ENCODE results near the gene AUTS2. TPM values are rescaled to one million over a fixed set of nuclear protein-coding genes. Genes with fewer than 3 reads are reported as not detected.
A peak's percentile ranks its signal among the peaks of the same experiment; 100 is the strongest.

Gene AUTS2
- total and polyA plus RNA-seq, 10 of the 15 experiments (the other 5 are each of a cell fraction or from before 2014, with no cell fraction given), result 6.4 to 55.6 (median 21.6) TPM

GRCh38 chr7:70456719-70457118 lies 858.4 kb downstream of the AUTS2 start:
- Histone ChIP-seq H4K20me1 (ENCODE audit: control insufficient read depth, insufficient read depth) (no peaks in the 10 kb centered on the region), H3K79me2 (ENCODE audit: control insufficient read depth, insufficient read depth, low read length) (no peaks in the 10 kb centered on the region), H3K4me2 (ENCODE audit: control insufficient read depth, insufficient read depth) (peak overlapping the region; percentile 38), H3K9me3 (replicated peaks; ENCODE audit: control insufficient read depth, insufficient read depth, low read length) (no peaks in the 10 kb centered on the region), H3K36me3 (ENCODE audit: control insufficient read depth in 2 of 2, insufficient read depth in 2 of 2, low read length in 1 of 2) (peaks cover 0 to 2% of the 10 kb centered on the region in 2 experiments; a peak in 2 of 4 replicates), H3K9ac (ENCODE audit: control insufficient read depth, insufficient read depth, low read length) (no peak overlapping the region), H3K27me3 (replicated peaks in 1 of 2; ENCODE audit: control insufficient read depth in 2 of 2, insufficient read depth in 2 of 2, low read length in 1 of 2) (no peaks in the 10 kb centered on the region), H3K27ac (ENCODE audit: control insufficient read depth, insufficient read depth) (no peak overlapping the region), H3K4me3 (no peak overlapping the region), H3K4me1 (ENCODE audit: control insufficient read depth, insufficient read depth, low read length) (peaks cover 10% of the 10 kb centered on the region), H2AFZ (ENCODE audit: control insufficient read depth, low read depth, low read length) (peak overlapping the region; percentile 59)
- FAIRE-seq, result no peak
- CTCF ChIA-PET, result no interaction called here
- 21% methylated on average over 4 of the region's 4 CpGs for WGBS (ENCODE audit: insufficient coverage, insufficient replicate concordance, low lambda C conversion rate, missing lambda C conversion rate)
- TF ChIP-seq SMARCA5 (IDR thresholded peaks at IDR 0.05) (no peak), TCF3 (IDR thresholded peaks at IDR 0.05; ENCODE audit: borderline replicate concordance, insufficient read depth, low read depth, low read length) (0 out of 2 replicates have a peak, but pooled peaks have one; percentile 10), CREB1 (IDR thresholded peaks at IDR 0.05; ENCODE audit: low read depth) (no peak), JUND (IDR thresholded peaks at IDR 0.05; ENCODE audit: low read depth, low read length) (no peak)
- ATAC-seq, result peak; percentile 49
- BruUV-seq (replicated peaks), result no TSS peak
- DNase-seq (ENCODE audit: low read depth, low spot score), result no peak
- SMC1A ChIA-PET (ENCODE audit: uncharacterized antibody, unreplicated experiment), result interaction anchor here (0.9 kb wide), 1 partner anchor 11 kb away, joined by 3 read pairs; no protein-coding TSS in a partner anchor
- POLR2A ChIA-PET, result no interaction called here
- RAD21 ChIA-PET (ENCODE audit: unreplicated experiment), result no interaction called here
- in situ Hi-C loops (cut with MboI) (no loop called here), intact Hi-C loops (cut with micrococcal nuclease; ENCODE audit: unreplicated experiment) (no loop called here)

DNA sequence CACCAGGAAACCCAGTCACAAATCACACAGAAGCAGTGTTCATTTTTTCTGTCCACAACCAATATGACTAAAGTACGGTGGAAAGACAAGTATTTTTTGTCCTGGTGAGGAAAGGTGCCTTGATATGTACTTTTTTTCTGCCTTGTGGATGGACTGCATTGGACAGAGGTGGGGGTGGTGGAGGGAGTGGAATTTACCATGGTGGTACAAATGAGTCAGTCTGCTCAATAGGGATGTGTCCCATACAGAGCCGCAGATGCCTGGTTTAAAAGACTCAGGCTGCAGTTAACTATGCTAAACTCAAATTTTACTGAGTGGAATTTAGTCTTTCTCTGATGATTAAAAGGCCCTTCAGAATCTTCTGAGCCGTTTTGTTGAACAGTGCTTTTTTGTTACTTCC lies 859.2 kb downstream of the AUTS2 start:
- no peaks in the 10 kb centered on the region for H4K20me1 ChIP-seq (ENCODE audit: control insufficient read depth, insufficient read depth)
- no peak for DNase-seq (ENCODE audit: low read depth, low spot score)
- in situ Hi-C loops (cut with MboI), result no loop called here
- WGBS (ENCODE audit: insufficient coverage, insufficient replicate concordance, low lambda C conversion rate, missing lambda C conversion rate), result 70% methylated on average over 3 of the region's 3 CpGs
- ChIA-PET SMC1A (ENCODE audit: uncharacterized antibody, unreplicated experiment) (no interaction called here), CTCF (interaction anchor here (1.2 kb wide), 1 partner anchor 11 kb away, joined by 3 read pairs; no protein-coding TSS in a partner anchor), RAD21 (ENCODE audit: unreplicated experiment) (no interaction called here), POLR2A (no interaction called here)
- H3K4me2 ChIP-seq (ENCODE audit: control insufficient read depth, insufficient read depth), result no peak overlapping the region
- no peak overlapping the region for H3K27ac ChIP-seq (ENCODE audit: control insufficient read depth, insufficient read depth)
- H3K79me2 ChIP-seq (ENCODE audit: control insufficient read depth, insufficient read depth, low read length), result no peaks in the 10 kb centered on the region
- no peaks in the 10 kb centered on the region for H3K9me3 ChIP-seq (replicated peaks; ENCODE audit: control insufficient read depth, insufficient read depth, low read length)
- no peak overlapping the region for H3K9ac ChIP-seq (ENCODE audit: control insufficient read depth, insufficient read depth, low read length)
- no peak for ATAC-seq
- intact Hi-C loops (cut with micrococcal nuclease; ENCODE audit: unreplicated experiment), result no loop called here
- no TSS peak for BruUV-seq (replicated peaks)
- H3K4me3 ChIP-seq, result no peak overlapping the region
- no peak overlapping the region for H2AFZ ChIP-seq (ENCODE audit: control insufficient read depth, low read depth, low read length)
- H3K4me1 ChIP-seq (ENCODE audit: control insufficient read depth, insufficient read depth, low read length), result peaks cover 10% of the 10 kb centered on the region
- no peaks in the 10 kb centered on the region for H3K27me3 ChIP-seq (replicated peaks in 1 of 2; ENCODE audit: control insufficient read depth in 2 of 2, insufficient read depth in 2 of 2, low read length in 1 of 2)
- H3K36me3 ChIP-seq (ENCODE audit: control insufficient read depth in 2 of 2, insufficient read depth in 2 of 2, low read length in 1 of 2), result peaks cover 0 to 2% of the 10 kb centered on the region in 2 experiments; a peak in 2 of 4 replicates
- FAIRE-seq, result no peak
- TF ChIP-seq HDAC2 (IDR thresholded peaks at IDR 0.05), result no peak
- no peak for TF ChIP-seq USF2 (IDR thresholded peaks at IDR 0.05; ENCODE audit: borderline replicate concordance, low read depth, low read length)
- no peak for TF ChIP-seq POLR2AphosphoS5 (IDR thresholded peaks at IDR 0.05; ENCODE audit: low read length)
- TF ChIP-seq BCL3 (IDR thresholded peaks at IDR 0.05; ENCODE audit: borderline replicate concordance, insufficient read depth, low read depth, low read length, poor library complexity, severe bottlenecking), result no peak
- TF ChIP-seq ZNF384 (IDR thresholded peaks at IDR 0.05; ENCODE audit: borderline replicate concordance, low read depth, low read length), result no peak
- TF ChIP-seq, protein P1, sequence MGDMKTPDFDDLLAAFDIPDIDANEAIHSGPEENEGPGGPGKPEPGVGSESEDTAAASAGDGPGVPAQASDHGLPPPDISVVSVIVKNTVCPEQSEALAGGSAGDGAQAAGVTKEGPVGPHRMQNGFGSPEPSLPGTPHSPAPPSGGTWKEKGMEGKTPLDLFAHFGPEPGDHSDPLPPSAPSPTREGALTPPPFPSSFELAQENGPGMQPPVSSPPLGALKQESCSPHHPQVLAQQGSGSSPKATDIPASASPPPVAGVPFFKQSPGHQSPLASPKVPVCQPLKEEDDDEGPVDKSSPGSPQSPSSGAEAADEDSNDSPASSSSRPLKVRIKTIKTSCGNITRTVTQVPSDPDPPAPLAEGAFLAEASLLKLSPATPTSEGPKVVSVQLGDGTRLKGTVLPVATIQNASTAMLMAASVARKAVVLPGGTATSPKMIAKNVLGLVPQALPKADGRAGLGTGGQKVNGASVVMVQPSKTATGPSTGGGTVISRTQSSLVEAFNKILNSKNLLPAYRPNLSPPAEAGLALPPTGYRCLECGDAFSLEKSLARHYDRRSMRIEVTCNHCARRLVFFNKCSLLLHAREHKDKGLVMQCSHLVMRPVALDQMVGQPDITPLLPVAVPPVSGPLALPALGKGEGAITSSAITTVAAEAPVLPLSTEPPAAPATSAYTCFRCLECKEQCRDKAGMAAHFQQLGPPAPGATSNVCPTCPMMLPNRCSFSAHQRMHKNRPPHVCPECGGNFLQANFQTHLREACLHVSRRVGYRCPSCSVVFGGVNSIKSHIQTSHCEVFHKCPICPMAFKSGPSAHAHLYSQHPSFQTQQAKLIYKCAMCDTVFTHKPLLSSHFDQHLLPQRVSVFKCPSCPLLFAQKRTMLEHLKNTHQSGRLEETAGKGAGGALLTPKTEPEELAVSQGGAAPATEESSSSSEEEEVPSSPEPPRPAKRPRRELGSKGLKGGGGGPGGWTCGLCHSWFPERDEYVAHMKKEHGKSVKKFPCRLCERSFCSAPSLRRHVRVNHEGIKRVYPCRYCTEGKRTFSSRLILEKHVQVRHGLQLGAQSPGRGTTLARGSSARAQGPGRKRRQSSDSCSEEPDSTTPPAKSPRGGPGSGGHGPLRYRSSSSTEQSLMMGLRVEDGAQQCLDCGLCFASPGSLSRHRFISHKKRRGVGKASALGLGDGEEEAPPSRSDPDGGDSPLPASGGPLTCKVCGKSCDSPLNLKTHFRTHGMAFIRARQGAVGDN (IDR thresholded peaks at IDR 0.05), result no peak
- TF ChIP-seq IKZF2 (IDR thresholded peaks at IDR 0.05), result no peak

Measured in GM12878 (cell line).